ENCODE measurements around the gene C17orf100.
A peak's percentile ranks its signal among the peaks of the same experiment; 100 is the strongest.

The C17orf100 gene
- total RNA-seq: 0 to 0.99 (median 0.14) reads per million in 17 experiments

- DNase-seq: peak; percentile 97 to 98 (median 97)
Measured at GRCh38 chr17:6651354-6651918, at the start of gene C17orf100, which contains the start of gene MED31. C17orf100 (plus strand) TSS chr17:6651762; CDS start chr17:6651914, 152 bp downstream. MED31 (minus strand) TSS chr17:6651605; CDS start chr17:6651528, 77 bp downstream.

- DNase-seq: no peak
Measured at GRCh38 chr17:6602141-6602540, 49.4 kb upstream of the C17orf100 start.

GRCh38 chr17:6603744-6604325 lies 47.7 kb upstream of the C17orf100 start:
- no peak for DNase-seq

GRCh38 chr17:6605142-6605541 lies 46.4 kb upstream of the C17orf100 start:
- no peak for DNase-seq

- no peak for DNase-seq
Measured at GRCh38 chr17:6608321-6608720, 43.2 kb upstream of the C17orf100 start.

GRCh38 chr17:6610011-6610410 lies 41.6 kb upstream of the C17orf100 start:
- no peak for DNase-seq

- no peak for DNase-seq
Measured at GRCh38 chr17:6611231-6611630, 40.3 kb upstream of the C17orf100 start.

- no peak for DNase-seq
Measured at GRCh38 chr17:6623941-6624340, 27.6 kb upstream of the C17orf100 start.

- DNase-seq: no peak
Measured at GRCh38 chr17:6626616-6627015, 24.9 kb upstream of the C17orf100 start.

GRCh38 chr17:6627019-6627418 lies 24.5 kb upstream of the C17orf100 start:
- DNase-seq: no peak

- DNase-seq: no peak
Measured at GRCh38 chr17:6630390-6630789, 21.2 kb upstream of the C17orf100 start.

GRCh38 chr17:6632530-6632929 lies 19.0 kb upstream of the C17orf100 start:
- no peak for DNase-seq

GRCh38 chr17:6633263-6633662 lies 18.3 kb upstream of the C17orf100 start:
- no peak for DNase-seq

GRCh38 chr17:6636105-6636504 lies 15.5 kb upstream of the C17orf100 start:
- no peak for DNase-seq

GRCh38 chr17:6636616-6637457 lies 14.7 kb upstream of the C17orf100 start:
- no peak for DNase-seq

GRCh38 chr17:6637458-6637840 lies 14.1 kb upstream of the C17orf100 start:
- no peak for DNase-seq

GRCh38 chr17:6638046-6638908 lies 13.3 kb upstream of the C17orf100 start:
- no peak for DNase-seq

- DNase-seq: no peak
Measured at GRCh38 chr17:6639014-6639585, 12.5 kb upstream of the C17orf100 start.

GRCh38 chr17:6639586-6640535 lies 11.7 kb upstream of the C17orf100 start:
- peak; percentile 47 to 79 (median 67) for DNase-seq

GRCh38 chr17:6640536-6641246 lies 10.9 kb upstream of the C17orf100 start, which contains the start of the genes KIAA0753 and TXNDC17:
KIAA0753 (minus strand) TSS chr17:6640711; CDS start chr17:6635103, 5,608 bp downstream.
TXNDC17 (plus strand) TSS chr17:6641060; CDS start chr17:6641083, 23 bp downstream.
- peak; percentile 93 to 98 (median 96) for DNase-seq

All from suppressor macrophage (primary cell).